Esophagus muscularis mucosa (tissue), 4 donors: Measurements from ENCODE around the gene DEPDC5.

Experiments
- CTCF ChIP-seq, 3 experiments: fragments of 200-600 bp in 2 of 3; fragments of 450-650 bp in 1 of 3; sonication (generic) in 2 of 3; IDR thresholded peaks; one replicate each; pipeline ENCODE4 v1.5.1; 2017 to 2019; ENCODE audit warnings: antibody characterized with exemption in 3 of 3, mild to moderate bottlenecking in 2 of 3, moderate library complexity in 1 of 3
- EP300 ChIP-seq: sonication (generic); formaldehyde crosslinking; IDR thresholded peaks from one replicate; pipeline ENCODE4 v1.6.1; 2017; ENCODE audit warnings: antibody characterized with exemption
- POLR2A ChIP-seq: fragments of 450-650 bp; IDR thresholded peaks from one replicate; pipeline ENCODE4 v1.6.1; 2017; ENCODE audit warnings: antibody characterized with exemption, moderate library complexity, mild to moderate bottlenecking, low read depth
- POLR2AphosphoS5 ChIP-seq, 2 donors: sonication (generic); formaldehyde crosslinking; IDR thresholded peaks; one replicate each; pipeline ENCODE4 v1.6.1; 2017; ENCODE audit warnings: antibody characterized with exemption in 2 of 2

- TF ChIP-seq POLR2A (no peak), CTCF (IDR thresholded peaks at IDR 0.05) (no peak), EP300 (no peak), POLR2AphosphoS5 (IDR thresholded peaks at IDR 0.05) (no peak)
Observed at GRCh38 chr22:31898926-31899325, 145.1 kb downstream of the DEPDC5 start.
